ENCODE measurements around the gene SH3BP2. TPM values are rescaled to one million over a fixed set of nuclear protein-coding genes. Genes with fewer than 3 reads are reported as not detected.

The SH3BP2 gene
- polyA plus RNA-seq, 10 donors: 18.5 to 39.2 (median 24.8) TPM

DNA sequence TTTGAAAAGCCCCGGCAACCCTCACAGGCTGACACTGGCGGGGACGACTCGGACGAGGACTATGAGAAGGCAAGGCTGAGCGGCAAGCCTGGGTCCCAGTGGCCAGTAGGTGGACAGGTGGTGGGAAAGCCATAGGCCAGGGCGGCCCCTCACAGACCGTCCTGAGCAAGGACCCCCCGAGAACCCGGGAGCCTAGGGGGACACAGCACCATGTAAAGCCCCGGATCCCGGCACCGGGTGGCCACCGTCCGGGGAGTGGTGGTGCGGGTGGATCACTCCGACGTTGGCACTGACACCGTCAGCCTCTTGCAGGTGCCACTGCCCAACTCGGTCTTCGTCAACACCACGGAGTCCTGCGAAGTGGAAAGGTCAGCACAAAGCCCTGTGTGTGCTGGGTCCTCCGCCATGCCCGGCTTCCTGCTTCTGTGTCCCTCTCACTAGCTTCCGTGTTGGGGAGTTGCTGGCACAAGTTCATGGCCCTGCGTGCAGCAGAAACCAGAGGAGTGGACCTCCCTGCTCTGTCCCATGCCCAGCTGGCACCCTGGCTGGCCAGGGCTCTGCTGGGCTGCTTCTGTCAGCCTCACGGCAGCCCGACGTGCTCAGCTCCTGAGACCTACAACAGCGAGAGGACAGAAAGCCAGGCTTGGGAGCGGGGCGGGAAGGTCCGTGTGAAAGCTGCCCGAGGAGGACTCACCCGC, 38.9 kb downstream of the SH3BP2 start:
- no peak for DNase-seq

DNA sequence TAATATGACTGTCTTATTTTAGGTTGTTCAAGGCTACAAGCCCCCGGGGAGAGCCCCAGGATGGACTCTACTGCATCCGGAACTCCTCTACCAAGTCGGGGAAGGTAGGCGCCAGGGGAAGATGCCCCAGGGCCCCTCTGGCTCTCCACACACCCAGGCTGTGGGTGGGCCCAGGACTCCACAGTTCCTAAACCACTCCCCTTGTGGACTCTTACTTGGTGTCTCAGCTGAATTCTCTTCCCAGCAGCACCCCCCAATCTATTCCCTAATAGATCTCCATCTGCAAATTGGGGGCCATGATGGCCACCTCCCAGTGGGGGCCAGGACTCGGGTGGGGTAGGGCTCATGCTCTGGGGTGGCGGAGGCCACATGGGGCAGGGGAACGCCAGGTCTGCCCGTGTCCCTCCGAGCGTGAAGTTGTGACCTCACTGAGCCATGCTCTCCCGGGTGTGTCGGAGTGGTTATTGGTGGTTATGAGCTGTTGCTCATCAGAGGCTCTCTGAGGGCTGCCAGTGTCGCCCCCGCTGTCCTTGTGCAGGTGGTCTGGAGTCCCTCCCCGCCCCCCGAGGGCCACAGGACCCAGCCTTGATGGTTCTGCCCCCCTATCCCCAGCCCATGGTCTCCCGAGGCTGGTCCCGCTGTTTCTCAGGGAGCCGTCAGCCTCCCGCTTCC, 39.6 kb downstream of the SH3BP2 start:
- no peak for DNase-seq

DNA sequence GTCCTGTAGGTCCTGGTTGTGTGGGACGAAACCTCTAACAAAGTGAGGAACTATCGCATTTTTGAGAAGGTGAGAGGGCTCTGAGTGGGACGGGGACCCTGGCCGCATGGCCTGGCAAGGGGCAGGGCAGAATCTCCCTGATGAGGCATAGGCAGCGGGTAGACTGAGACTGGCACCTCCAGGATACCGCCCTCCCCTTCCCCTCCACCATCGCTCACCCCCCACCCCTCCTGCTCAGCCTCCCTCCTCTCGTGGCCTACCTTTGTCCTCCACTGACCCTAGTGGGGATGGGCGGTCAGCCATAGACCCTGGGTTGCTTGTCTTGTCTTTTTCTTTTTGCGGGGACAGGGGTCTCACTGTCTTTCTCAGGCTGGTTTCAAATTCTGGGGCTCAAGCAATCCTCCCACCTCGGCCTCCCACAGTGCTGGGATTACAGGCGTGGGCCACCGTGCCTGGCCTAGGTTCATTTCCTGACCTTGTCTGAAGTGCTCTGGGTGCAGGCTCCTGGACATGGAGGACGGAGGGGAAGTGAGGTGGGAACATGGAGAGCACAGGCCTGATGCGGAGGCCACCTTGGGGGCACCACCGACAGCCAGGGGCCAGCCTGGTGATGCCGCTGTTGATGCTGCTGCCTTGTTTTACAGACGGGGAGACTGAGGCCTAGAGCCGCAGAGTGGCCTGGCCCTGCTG, 40.2 kb downstream of the SH3BP2 start:
- DNase-seq: no peak

GRCh38 chr4:2833671-2834000, 40.8 kb downstream of the SH3BP2 start:
- DNase-seq: no peak

DNA sequence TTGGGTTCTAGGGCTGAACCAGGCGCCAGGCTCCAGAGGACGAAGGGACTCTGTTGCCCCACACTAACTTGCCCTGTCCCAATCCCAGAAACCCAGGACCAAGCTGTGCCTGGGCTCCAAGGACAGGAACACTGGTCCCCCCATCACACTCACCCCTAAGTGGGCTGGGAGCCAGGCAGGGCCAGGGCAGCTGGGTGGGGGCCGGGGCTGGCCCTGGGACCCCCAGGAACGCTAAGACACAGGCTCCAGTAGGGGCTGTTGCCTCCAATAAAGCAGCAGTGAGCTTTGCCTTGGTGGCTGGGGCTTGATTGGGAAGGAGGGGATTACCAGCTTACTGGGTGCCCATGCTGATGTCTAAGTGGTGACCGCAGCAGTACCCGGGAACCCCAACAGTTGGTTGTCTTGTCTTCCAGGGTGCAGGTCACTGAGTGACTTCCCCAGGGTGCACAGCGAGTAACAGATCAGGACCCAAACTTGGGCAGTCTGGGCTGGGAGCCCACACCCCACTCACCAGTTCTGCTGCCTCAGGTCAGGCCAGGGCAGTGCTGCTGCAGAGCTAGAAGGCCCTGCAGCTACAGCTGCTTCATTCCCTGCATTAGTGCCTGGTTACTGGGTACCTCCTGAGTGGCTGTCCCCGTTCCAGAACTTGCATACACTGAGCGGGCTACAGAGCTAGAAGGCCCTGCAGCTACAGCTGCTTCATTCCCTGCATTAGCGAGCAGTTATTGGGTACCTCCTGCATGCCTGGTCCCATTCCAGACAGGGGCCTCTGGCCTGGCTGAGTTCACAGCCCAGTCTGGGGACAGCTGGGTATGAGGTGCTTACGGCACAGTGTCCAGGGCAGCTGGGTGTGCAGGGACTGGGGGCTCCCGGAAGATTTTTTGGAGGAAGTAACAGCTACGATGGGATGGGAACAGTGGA, 41.4 kb downstream of the SH3BP2 start:
- DNase-seq: no peak

DNA sequence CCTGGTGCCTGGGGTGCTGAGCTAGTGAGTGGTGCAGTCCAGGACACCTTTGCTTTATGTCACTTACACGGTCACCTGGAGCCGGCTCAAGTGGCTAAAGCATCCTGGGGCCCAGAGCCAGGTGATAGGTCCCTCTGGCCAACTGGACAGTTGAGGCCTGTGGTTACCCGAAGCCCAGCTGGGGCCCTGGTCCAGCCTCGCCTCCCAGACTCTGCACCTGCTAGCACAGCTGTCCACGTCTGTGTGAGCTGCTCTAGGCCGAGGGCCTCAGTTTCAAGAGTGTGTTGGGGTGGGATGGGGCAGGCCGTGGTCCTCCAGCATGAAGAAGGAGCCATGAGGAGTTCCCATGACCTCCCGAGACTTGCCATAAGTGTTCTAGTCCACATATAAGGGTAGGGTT, 43.1 kb downstream of the SH3BP2 start:
- no peak for DNase-seq

DNA sequence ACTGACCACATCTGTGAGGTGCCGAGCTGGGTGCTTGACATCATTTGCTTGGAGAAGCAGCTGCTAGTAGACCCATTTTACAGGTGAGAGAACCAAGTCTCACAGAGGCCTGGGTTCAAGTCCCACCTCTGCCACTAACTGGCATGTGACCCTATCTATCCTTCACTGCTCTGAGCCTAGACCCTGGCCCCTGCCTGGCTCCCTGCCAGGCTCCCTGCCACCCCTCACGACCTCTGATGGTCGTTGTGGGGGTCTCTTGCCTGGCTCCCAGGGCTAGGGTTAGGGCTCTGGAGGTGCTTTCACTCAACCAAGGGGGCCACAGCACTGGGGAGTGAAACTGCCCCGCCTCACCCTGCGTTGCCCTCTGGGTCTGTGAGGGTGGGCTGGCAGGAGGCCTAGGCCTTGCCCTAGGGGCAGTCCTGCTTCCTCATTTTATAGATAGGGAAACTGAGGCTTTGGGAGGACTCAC, 43.5 kb downstream of the SH3BP2 start:
- no peak for DNase-seq

- no peak for DNase-seq
Observed at GRCh38 chr4:2837110-2837903, 44.4 kb downstream of the SH3BP2 start.

DNA sequence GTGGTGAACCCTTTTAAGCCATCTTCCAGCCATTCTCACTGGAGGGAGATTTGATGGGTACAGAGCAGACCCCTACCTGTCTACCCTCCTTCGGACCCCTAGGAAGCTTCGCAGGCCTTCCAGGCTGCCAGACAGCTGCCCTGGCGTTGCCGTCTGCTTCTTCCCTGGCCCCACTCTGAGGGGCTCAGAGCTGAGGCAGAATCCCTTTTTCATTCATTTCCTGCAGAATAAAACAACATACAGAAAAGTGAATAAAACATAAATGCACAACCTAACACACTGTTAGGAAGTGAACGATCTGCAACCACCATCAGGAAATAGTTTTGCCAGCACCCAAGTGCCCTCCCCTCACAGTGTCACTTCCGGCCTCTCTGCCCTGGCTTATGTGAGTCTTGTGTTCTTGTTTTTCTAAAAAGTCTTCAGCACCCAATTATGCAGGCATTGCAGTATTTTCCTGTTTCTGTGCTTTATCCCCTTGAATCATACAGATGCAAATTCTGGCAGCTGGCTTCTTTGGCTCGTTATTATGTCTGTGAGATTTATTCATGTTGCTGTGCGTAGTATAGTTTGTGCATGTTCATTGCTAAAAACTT, 45.1 kb downstream of the SH3BP2 start:
- peak; percentile 56 to 86 (median 56) for DNase-seq

DNA sequence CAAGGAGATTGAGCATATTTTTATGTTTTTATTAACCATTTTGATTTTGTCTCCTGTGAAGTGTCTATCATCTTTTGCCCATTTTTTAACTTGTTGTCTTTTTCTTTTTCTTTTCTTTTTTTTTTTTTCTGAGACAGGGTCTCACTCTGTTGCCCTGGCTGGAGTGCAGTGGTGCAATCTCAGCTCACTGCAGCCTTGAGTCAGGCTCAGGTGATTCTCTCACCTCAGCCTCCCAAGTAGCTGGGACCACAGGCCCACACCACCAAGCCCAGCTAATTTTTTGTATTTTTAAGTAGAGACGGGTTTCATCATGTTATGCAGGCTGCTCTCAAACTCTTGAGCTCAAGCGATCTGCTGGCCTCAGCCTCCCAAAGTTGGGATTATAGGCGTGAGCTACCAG, 46.2 kb downstream of the SH3BP2 start:
- no peak for DNase-seq

GRCh38 chr4:2842687-2843262, 49.9 kb downstream of the SH3BP2 start:
- DNase-seq: no peak

- DNase-seq: peak; percentile 94 to 99 (median 98)
Observed at GRCh38 chr4:2843263-2843940, 50.5 kb downstream of the SH3BP2 start, which contains the start of gene ADD1. Gene ADD1 (plus strand): TSS chr4:2843844. CDS start chr4:2875916, 32,072 bp downstream.

DNA sequence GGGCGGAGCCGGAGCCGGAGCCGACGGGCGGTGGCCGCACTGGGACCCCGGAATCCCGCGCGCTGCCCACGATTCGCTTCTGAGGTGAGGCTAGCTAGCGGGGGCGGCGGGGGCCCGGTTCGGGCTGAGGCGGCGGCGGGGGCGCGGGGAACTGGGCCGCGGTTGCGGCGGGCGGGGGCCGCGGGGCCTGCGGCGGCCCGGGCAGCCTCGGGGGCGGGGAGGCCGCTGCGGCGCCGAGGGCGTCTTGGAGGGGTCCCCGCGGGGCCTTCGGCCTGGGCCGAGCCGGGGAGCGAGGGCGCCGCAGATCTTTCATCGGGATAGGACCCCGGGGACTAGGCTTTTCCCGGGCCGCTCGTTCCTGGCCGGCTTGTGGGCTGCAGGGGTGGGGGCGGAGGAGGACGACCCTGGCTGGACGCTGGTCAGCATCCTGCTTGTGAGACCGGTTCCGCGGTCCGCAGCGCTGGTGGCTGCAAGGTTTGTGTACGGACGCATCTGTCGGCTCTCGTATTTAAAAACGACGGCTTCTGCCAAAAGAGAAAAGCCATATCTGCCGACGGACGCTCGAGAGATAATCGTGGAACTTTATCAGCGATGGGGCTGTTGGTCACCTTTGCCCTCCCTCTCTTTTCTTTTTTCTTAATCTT, 51.2 kb downstream of the SH3BP2 start:
- DNase-seq: peak in 2 of 3 donors; percentile 54 to 82

- DNase-seq: no peak
Observed at GRCh38 chr4:2846172-2846571, 53.3 kb downstream of the SH3BP2 start.

GRCh38 chr4:2847302-2847871, 54.5 kb downstream of the SH3BP2 start:
- DNase-seq: no peak

DNA sequence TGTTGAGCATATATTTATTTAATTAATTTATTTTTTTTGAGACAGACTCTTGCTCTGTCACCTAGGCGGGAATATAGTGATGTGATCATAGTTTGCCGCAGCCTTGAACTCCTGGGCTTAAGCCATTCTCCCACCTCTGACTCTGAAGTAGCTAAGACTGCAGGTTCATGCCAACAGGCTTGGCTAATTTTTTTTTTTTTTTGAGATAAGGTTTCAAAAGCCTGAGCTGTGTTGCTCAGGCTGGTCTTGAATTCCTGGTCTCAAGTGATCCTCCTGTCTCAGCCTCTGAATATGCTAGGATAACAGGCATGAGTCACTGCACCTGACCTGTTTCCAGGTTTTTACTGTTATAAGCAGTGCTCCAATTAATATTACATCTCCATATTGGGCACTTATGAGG, 55.6 kb downstream of the SH3BP2 start:
- DNase-seq: no peak

DNA sequence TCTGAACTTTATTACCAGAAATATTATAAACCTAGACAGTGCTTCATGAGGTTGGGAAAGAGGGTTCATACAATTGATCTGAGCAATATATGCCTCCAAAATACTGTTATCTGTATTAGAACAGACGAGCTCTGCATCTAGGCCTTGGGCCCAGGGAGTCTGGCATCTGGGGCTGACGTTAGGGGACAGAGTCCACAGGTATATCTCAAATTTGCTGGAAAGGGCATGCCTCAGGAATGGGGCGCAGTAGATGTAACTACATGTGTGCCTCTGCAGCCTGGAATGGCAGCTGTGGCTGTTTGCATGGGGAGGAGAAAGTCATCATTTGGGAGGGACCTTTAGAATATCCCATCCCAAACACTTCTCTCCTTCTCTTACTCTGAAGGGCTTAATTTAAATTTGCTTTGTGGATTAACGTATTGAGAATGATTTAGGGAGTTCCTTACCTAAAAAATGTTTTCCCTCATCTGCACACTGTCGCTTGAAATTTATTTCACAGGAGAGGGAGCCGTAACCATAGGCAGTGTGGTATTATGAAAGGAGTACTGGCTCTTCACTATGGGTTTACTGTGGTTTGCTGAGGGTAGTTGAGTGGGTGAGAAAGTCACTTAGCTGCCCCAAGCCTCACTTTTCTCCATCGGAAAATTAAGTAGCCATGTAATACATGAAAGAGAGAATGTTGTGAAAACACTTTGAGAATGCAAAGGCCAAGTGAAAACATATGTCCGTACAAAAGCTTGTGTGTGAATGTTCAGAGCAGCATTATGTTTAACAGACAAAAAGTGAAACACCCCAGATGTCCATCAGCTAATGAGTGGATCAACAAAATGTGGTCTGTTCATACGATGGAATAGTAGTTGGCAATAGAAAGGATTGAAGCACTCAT, 56.6 kb downstream of the SH3BP2 start:
- no peak for DNase-seq

All from muscle of back (tissue), 11 donors.